GM12878 (cell line): Measurements from ENCODE around the gene PSTPIP2. TPM values are rescaled to one million over a fixed set of nuclear protein-coding genes. Genes with fewer than 3 reads are reported as not detected.

Experiments
- ASH2L ChIP-seq: fragments of 300-600, 200-600 bp; sonication (generic); IDR thresholded peaks from 2 replicates; pipeline ENCODE4 v1.6.1; 2017; ENCODE audit warnings: low read depth, mild to moderate bottlenecking, borderline replicate concordance
- ATF7 ChIP-seq: fragments of 450-650 bp; IDR thresholded peaks from 2 replicates; pipeline ENCODE4 v1.6.1; 2016; ENCODE audit warnings: low read depth, mild to moderate bottlenecking
- BACH1 ChIP-seq: fragments of 450-650 bp; IDR thresholded peaks from 2 replicates; pipeline ENCODE4 v1.6.1; 2017; ENCODE audit warnings: mild to moderate bottlenecking, borderline replicate concordance
- BRCA1 ChIP-seq: IDR thresholded peaks from 2 replicates; pipeline ENCODE4 v1.6.1; 2011; ENCODE audit warnings: low read depth, low read length, improper control_type of control experiment
- EED ChIP-seq: sonication (generic); IDR thresholded peaks from 2 replicates; pipeline ENCODE4 v1.6.1; 2016; ENCODE audit warnings: antibody characterized with exemption, low read depth
- MXI1 ChIP-seq: fragments of 150-350 bp; IDR thresholded peaks from 2 replicates; pipeline ENCODE4 v1.6.1; 2011; ENCODE audit warnings: low read depth, mild to moderate bottlenecking, inconsistent platforms, low read length, improper control_type of control experiment
- NFXL1 ChIP-seq: fragments of 450-650 bp; IDR thresholded peaks from 2 replicates; pipeline ENCODE4 v1.6.1; 2017; ENCODE audit warnings: antibody characterized with exemption, mild to moderate bottlenecking, borderline replicate concordance
- NR2C1 ChIP-seq: fragments of 450-650 bp; IDR thresholded peaks from 2 replicates; pipeline ENCODE4 v1.6.1; 2017; ENCODE audit warnings: antibody characterized with exemption, mild to moderate bottlenecking, moderate library complexity
- RAD51 ChIP-seq: fragments of 450-650 bp; IDR thresholded peaks from 2 replicates; pipeline ENCODE4 v1.6.1; 2016; ENCODE audit warnings: moderate library complexity, mild to moderate bottlenecking, inconsistent platforms
- RUNX3 ChIP-seq: IDR thresholded peaks from 2 replicates; pipeline ENCODE4 v1.6.1; 2012; ENCODE audit warnings: low read length, inconsistent platforms
- SPI1 ChIP-seq: IDR thresholded peaks from 2 replicates; pipeline ENCODE4 v1.6.1; 2011; ENCODE audit warnings: low read depth, mild to moderate bottlenecking, low read length, moderate library complexity, borderline replicate concordance; ENCODE audit not compliant: insufficient read depth
- SREBF1 ChIP-seq: IDR thresholded peaks from 2 replicates; pipeline ENCODE4 v1.6.1; 2012; ENCODE audit warnings: mild to moderate bottlenecking, low read length
- STAT1 ChIP-seq: fragments of 450-650 bp; conservative IDR thresholded peaks from 2 replicates; pipeline ENCODE4 v1.6.1; 2014; ENCODE audit warnings: antibody characterized with exemption, mild to moderate bottlenecking
- USF2 ChIP-seq: IDR thresholded peaks from 2 replicates; pipeline ENCODE4 v1.6.1; 2011; ENCODE audit warnings: low read depth, low read length, improper control_type of control experiment, borderline replicate concordance
- ZBED1 ChIP-seq: IDR thresholded peaks from 2 replicates; pipeline ENCODE4 v1.6.1; 2016; ENCODE audit warnings: borderline replicate concordance
- ZBTB11 ChIP-seq: fragments of 450-650 bp; formaldehyde crosslinking; IDR thresholded peaks from 2 replicates; pipeline ENCODE4 v1.5.0; 2022; ENCODE audit warnings: mild to moderate bottlenecking, missing genetic modification characterization
- ZBTB33 ChIP-seq: fragments of 450-650 bp; IDR thresholded peaks from 2 replicates; pipeline ENCODE4 v1.6.1; 2017; ENCODE audit warnings: mild to moderate bottlenecking
- ZBTB40 ChIP-seq: fragments of 450-650 bp; IDR thresholded peaks from 2 replicates; pipeline ENCODE4 v1.6.1; 2016; ENCODE audit warnings: mild to moderate bottlenecking, moderate library complexity, borderline replicate concordance
- polyA plus RNA-seq, 11 experiments: library from polyadenylated mRNA; depleted of rRNA in 4 of 11; unstranded in 6 of 11; stranded (reverse) in 5 of 11; fragments of >200 nt; fragmentation: Nextera tagmentation in 4 of 11; fragmentation: Illumina TruSeq in 1 of 11; extraction: Ambion mirVana in 4 of 11; extraction: Trizol in 1 of 11; gene quantifications; 1 replicate in 1 of 11; 2 replicates in 10 of 11; pipeline versions ENCODE4 v1.2.1 to v1.2.3, GENCODE V29; 2011 to 2016; ENCODE audit warnings: inconsistent platforms in 2 of 11, missing spikeins in 2 of 11, low read depth in 1 of 11
- total RNA-seq, 4 experiments: library from RNA; depleted of rRNA in 3 of 4; stranded (reverse); fragments of >200 nt in 3 of 4; fragmentation: Illumina TruSeq in 1 of 4; extraction: Trizol in 1 of 4; gene quantifications; 2 replicates each; pipeline versions ENCODE4 v1.2.1 to v1.2.3, GENCODE V29; 2013 to 2021

Gene PSTPIP2
- total and polyA plus RNA-seq, 10 of the 15 experiments (the other 5 are each of a cell fraction or from before 2014, with no cell fraction given): 0.69 to 38.4 (median 24.7) TPM

GRCh38 chr18:45962461-45962860 is 109.6 kb downstream of the PSTPIP2 start (continued):
- TF ChIP-seq ZBTB40 (no peak), RAD51 (peak; percentile 93), EED (no peak), RUNX3 (peak; percentile 44; the same call in 1 of the 2 replicates), BACH1 (no peak), SREBF1 (no peak), BRCA1 (no peak), SPI1 (peak; percentile 35; the same call in 1 of the 2 replicates), ZBTB33 (no peak), ZBTB11 (no peak), NR2C1 (no peak), ASH2L (no peak), NFXL1 (no peak), MXI1 (no peak), USF2 (peak; percentile 31; the same call in 1 of the 2 replicates), ZBED1 (no peak), ATF7 (0 out of 2 replicates have a peak, but pooled peaks have one; percentile 21), STAT1 (no peak)
